HG02870 (cell line): Measurements from ENCODE around the gene ZNF382.
A peak's percentile ranks its signal among the peaks of the same experiment; 100 is the strongest.
"Not testable (repeated sequence)": the region's sequence is repeated elsewhere in the genome, so short reads cannot be mapped to it uniquely, and the experiment has no call there.

Source experiments
- ATAC-seq: cut with Tn5 transposase; IDR thresholded peaks from one replicate; pipeline ENCODE4 v1.9.1; 2021; ENCODE audit warnings: mild to moderate bottlenecking, moderate library complexity; ENCODE audit not compliant: unreplicated experiment

Gene ZNF382

DNA sequence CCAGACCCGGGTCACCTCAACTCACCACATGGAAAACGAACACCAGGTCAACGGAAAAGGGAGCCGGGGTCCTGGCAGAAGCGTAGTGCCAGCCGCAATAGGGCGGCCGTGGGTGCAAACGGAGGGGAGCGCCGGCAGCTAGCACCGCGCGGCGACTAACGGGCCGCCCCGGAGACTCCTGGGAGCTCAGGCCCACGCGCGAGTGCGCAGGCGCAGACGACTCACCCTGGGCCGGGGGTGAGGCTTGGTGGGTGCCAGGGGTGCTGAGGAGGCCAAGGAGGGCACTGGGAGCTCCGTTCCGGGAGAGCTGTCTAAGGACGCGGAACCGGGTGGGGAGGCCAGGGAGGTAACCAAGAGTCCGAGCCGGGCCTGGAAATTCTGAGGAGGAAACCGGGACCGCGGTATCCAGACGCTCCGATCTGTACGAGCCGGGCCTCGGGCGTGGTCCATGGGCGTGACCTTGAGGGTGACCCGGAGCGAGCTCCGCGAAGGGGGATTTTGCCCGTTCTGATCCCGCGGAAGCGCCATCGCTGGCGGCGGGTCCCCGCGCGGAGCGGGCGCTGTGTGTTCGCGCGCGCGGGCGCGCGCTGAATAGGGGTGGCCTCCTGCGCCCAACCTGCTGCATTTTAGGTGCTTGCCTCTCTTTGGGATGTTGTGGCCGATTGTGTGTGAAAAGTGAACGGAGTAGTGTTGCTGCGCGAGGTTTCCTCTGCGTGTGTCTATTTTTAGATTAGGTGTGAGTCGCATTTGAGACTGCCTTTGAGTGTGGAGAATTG is at the start of gene ZNF382:
Gene ZNF382 (plus strand): TSS at position 213 of the 776 bp plus-strand sequence. CDS start 4,602 bp downstream, outside the sequence.
- peak; percentile 40 for ATAC-seq

DNA sequence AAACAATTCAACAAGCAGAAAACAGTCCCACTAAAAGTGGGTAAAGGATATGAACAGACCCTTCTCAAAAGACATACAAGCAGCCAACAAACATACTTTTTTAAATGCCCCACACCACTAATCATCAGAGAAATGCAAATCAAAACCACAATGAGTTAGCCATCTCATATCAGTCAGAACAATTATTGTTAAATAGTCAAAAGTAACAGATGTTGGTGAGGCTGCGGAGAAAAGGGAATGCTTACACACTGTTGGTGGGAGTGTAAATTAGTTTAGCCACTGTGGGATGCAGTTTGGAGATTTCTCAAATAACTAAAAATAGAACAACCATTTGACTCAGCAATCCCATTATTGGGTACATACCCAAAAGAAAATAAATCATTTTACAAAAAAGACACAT is 40.7 kb upstream of the ZNF382 start:
- ATAC-seq: no peak

DNA sequence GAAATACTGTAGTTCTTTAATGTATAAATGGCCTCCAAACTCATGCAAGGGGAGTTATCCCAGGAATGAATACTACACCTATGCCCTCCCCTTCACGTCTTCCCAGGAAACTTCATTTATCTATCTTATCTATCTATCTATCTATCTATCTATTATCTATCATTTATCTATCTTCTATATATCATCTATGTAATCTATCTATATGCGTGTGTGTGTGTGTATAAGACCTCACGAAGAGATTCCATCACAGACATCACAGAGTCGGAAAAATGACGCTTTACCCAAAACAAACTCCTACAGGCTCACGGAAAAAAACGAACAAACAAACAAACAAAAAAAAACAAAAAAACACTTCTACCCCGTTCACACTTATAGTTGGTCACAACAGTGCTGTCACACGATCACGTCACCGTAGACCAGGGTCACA is 32.5 kb upstream of the ZNF382 start:
- ATAC-seq: no peak

DNA sequence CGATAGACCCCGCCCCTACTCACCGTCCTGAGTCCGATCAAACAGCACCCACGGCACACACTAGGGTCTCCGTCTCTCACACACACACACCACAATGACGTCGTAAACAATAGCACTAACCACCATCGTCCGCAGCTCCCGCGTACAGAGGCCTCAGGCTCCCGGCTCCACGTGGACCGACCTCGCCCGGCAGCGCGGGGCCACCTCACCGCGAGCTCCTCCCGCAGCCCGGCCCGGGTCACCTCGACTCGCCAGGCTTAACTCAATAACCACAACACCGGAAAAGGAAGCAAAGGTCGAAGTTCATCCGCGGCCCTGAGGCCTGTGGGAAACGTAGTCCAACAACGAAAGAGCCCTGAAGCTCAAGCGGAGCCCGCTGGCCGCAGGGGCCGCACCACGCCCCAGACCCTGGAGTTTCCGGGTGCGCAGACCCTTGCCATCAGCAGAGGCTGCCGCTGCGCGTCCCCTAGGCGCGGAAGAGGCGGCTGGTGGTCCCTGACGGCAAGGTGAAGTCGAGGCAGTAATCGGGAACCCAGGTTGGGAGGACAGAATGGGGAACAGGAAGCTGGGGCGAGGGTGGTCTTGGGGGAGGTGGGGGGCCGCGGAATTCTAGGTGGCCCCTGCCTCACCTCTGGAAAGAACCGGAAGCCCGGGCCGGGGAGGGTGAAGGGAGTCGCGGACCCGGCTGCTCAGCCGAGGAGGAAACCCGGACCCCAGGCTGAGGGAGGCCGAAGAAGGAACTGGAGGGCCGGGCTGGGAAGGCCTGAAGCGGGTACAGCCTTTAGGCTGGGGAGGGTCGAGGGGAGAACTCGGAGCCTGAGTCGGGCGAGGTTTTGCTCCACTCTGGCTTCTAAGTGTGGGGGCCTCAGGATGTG is 31.9 kb upstream of the ZNF382 start, which contains the start of gene ZNF529:
Gene ZNF529 (minus strand): TSS at position 273 of the 875 bp plus-strand sequence. CDS start 946 bp downstream, outside the sequence.
- ATAC-seq: peak; percentile 88

DNA sequence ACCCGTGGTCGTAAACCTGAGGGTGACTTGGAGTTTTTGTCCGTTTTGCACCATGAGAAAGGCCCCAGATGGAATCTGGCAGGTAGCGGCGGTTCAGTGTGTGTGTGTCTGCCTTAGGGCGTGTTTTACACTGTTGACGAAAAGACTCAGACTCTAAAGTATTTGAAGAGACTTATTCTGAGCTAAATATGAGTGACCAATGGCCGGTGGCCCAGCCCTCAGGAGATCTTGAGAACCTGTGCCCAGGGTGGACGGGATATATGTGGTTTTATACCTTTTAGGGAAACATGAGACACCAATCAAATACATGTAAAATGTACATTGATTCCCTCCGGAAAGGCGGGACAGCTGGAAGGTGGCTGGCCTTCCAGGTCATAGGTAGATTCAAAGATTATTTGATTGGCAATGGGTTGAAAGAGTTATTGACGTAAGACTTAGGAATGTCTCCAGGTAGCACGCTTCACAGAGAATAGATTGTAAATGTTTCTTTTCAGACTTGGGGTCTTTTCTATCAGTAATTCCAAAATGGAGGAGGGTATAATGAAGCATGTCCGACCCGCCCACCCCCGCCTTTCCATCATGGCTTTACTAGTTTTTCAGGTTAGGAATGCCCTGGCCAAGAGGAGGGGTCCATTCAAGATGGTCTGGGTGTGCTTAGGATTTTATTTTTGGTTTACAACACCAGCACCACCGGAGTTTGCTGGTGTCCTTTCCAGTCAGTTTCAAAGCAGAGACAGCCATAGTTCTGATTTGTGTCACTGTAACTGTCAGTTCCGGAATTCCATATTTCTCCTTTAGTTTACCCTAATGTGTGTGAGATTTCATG is 31.0 kb upstream of the ZNF382 start:
- ATAC-seq: no peak

DNA sequence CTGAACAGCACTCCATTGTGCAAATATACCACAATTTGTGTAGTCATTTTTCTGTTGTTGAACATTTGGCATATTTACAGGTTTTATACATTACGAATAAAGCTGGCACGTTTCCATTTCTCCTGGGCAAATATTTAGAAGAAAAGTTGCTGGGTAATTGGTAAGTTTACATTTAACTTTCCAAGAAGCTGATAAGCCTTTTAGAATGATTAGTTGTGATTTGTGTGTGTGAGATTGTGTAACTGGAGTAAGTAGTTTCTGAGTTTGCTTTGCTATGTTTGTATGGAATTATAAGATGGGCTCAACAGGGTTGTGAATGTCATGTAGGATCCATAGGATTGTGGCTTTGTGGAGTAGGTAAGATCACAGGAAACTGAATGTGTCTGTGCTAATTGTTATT is 30.4 kb upstream of the ZNF382 start:
- ATAC-seq: no peak

DNA sequence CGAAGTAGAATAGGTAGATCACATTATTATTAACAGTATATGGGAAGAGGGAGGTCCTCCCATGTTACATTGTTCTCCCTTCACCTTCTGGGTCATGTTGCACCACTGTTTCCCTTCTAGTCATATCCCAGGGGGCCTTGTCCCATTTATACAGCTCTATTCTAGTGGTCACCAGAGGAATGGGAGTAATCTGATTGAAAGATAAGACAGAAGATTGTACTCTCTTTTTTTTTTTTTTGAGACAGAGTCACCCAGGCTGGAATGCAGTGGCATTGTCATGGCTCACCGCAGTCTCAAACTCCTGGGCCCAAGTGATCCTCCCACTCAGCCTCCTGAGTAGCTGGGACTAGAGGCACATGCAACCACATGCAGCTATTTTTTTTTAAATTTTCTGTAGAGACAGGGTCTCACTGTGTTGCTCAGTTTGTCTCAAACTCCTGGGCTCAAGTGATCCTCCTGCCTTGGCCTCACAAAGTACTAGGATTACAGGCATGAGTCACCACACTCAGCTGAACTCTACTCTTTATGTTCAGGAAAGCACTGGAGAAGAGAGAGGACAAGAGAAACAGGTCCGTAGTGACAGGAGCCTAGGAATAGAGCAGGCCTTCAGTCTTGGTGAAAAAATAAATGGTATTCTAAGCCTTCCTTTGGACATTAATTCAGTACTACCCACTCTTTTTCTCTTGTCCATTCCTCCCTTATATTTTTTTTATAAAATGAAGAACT is 27.7 kb upstream of the ZNF382 start:
- no peak for ATAC-seq

DNA sequence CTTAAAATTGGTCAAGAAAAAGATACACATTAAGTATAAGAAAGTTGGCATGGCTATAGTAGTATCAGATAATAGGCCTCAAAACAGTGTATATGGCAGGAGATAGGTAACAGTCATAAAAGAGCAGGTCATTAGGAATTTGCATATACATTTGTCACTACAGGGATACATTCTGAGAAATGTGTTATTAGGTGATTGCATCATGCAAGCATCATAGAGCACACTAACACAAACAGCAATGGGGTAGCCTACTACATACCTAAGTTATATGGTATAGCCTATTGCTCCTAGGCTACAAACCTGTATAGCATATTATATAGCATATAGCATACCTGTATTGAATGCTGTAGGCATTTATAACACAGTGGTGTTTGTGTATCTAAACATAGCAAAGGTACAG is 25.9 kb upstream of the ZNF382 start:
- ATAC-seq: no peak

DNA sequence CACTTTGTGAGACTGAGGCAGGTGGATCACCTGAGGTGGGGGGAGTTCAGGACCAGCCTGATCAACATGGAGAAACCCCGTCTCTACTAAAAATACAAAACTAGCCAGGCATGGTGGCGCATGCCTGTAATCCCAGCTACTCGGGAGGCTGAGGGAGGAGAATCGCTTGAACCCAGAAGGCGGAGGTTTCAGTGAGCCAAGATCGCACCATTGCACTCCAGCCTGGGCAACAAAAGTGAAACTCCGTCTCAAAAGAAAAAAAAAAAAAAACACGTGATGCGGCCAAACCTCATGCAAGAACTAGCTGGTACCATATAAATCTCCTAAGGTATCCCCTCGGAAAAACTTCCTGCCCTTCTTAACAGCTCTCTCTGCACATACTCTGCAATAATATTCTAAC is 2.4 kb upstream of the ZNF382 start:
- ATAC-seq: not testable (repeated sequence)

DNA sequence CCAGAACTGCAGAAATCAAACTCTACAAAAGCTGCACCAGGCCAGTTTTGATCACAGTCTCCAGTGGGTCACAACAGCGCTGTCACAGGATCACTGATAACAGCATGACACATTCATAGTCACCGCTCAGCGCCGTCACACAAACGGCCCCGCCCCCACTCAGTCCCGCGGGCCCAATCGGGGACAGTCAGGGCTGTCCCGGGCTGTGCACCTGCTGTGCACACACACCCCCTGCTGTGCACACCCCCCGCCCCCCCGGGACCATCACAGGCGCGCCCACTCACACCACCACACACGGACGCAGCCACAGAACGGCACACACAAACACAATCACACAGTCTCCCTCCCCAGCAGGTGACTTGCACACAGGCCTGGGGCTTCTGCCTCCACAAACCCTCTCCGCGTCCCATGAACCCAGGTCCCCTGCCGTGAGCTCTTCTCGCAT is 435 bp upstream of the ZNF382 start:
- ATAC-seq: peak; percentile 59

DNA sequence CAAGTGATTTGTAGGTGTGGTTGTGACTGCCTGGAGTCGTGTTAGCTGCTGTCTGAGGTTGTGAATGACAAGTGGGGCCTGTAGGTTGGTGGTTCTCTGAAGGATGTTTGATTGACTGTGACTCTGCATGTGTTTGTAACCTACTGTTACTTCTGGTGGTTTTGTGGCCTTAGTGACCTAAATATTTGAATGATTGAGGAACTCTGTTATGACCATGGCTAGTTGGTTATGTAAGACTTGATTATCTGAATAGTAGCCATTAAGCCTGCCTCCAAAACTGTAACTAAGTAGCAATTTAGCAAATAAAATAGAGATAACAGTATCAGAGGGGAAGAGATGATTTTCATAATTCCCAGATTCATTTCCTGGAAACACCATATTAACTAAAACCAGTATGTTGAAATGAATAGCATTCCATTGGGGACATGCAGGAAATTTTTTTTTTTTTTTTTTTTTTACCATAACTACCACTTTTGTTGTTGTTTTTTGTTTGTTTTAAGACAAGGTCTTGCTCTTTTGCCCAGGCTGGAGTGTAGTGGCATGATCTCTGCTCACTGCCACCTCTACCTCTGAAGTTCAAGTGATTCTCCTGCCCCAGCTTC is 865 bp downstream of the ZNF382 start:
- ATAC-seq: no peak

DNA sequence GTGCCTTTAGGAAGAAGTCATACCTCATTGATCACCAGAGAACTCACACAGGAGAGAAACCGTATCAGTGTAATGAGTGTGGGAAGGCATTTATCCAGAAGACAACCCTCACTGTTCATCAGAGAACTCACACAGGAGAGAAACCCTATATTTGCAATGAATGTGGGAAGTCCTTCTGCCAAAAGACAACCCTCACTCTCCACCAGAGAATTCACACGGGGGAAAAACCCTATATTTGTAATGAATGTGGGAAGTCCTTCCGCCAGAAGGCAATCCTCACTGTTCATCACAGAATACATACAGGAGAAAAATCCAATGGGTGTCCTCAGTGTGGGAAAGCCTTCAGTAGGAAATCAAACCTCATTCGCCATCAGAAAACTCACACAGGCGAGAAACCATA is 21.9 kb downstream of the ZNF382 start:
- ATAC-seq: no peak

DNA sequence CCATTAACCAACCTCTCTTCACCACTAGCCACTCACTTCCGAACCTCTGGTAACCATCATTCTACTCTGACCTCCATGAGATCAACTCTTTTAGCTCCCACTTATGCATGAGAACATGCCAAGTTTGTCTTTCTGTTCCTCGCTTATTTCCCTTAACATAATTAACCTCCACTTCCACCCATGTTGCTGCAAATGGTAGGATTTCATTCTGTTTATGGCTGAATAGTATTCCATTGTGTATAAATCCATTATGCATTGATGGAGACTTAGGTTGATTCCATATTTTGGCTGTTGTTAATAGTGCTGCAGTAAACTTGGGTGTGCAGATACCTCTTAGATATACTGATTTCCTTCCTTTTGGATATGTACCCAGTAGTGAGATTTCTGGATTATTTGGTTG is 30.2 kb downstream of the ZNF382 start:
- no peak for ATAC-seq

DNA sequence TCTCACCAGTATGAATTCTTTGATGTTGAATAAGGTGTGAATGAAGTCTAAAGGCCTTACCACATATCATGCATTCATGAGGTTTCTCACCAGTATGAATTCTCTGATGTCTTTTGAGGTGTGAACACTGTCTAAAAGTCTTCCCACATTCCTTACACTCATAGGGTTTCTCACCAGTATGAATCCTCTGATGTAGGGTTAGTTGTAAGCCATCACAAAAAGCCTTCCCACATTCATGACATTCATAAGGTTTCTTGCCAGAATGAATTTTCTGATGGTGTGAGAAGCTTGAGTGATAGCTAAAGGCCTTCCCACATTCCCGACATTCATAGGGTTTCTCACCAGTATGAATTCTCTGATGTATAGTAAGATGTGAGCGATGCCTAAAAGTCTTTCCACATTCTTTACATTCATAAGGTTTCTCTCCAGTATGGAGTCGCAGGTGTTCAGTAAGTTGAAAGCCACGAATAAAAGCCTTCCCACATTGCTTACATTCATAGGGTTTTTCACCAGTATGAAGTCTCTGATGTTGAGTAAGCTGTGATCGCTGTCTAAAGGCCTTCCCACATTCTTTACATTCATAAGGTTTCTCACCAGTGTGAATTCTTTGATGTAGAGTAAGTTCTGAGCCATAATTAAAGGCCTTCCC is 33.9 kb downstream of the ZNF382 start:
- no peak for ATAC-seq

DNA sequence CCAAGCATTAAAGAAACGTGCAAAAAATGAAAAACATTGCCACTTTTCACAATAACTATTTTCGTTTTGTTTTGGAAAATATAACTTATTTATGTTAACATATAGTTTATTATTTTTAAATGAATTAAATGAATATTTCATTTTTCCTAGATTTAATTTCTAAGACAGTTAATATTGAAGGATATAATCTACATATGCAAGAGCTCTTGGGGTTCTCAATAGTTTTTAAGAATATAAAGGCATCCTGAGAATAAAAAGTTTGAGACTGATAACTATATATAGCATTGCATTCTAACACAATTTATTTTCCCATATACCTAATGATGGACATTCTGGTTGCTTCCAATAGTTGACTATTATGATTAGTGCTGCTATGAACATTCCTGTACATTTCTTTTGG is 41.6 kb downstream of the ZNF382 start:
- ATAC-seq: no peak

DNA sequence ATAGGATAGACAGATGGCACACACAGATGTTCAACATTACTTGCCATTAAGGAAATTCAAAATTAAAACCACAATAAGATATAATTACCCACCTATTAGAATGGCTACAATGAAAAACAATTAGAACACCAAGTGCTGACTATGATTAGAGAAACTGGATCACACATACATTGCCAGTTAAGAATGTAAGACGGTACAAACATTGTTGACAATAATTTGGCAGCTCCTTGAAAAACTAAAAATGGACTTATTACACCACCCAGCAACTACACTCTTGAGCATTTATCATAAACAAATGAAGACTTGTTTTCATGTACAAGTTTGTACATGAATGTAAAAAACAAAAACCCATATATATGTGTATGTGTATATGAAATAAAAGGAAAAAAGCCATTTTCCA is 47.8 kb downstream of the ZNF382 start:
- ATAC-seq: no peak

DNA sequence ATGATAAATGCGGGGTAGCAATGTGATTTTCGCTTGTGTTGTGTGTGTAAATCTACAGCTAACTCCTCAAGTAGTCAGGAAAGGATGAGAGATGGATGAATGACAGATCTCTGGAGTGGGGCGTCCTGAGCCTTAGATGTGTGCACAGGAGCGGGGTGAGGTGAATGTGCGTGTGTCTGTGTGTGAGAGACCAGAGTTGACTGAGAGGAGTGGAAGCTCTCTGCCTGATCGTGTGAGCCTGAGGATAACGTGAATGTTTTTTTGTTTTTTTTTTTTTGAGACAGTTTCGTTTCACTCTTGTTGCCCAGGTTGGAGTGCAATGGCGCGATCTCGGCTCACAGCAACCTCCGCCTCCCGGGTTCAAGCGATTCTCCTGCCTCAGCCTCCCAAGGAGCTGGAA is 60.7 kb downstream of the ZNF382 start:
- ATAC-seq: no peak

DNA sequence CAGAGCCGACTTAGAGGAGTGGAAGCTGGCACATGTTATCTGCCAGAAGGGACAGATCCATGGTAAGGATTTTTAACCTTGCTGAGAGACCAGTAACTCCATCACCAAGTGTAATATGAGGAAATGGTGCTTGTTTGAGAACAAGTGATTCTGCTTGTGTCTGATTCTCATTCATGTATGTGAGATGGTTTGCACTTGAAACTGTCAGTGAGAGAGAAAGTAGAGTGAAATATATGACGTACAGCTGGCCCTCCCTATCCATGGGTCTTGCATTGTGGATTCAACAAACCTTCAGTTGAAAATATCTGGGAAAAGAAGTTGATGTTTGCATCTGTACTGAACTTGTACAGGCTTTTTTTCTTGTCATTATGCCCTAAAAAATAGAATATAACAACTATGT is 63.5 kb downstream of the ZNF382 start:
- no peak for ATAC-seq

DNA sequence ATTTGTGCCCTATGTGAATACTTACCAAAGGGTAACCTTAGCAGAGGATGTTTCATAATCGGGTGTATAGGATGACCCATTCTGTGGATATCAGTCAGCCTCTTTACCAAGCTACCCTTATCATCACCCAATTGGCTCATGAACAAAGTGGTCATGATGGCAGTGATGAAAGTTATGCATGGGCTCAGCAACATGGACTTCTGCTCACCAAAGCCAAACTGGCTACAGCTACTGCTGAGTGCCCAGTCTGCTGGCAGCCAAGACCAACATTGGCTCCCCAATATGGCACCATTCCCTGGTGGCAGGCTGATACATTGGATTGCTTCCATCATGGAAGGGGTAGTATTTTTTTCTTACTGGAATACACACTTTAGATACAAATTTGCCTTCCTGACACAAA is 67.3 kb downstream of the ZNF382 start:
- ATAC-seq: no peak
